Measurements from ENCODE around the gene DLG1. TPM values are rescaled to one million over a fixed set of nuclear protein-coding genes. Genes with fewer than 3 reads are reported as not detected.
"Not testable (repeated sequence)": the region's sequence is repeated elsewhere in the genome, so short reads cannot be mapped to it uniquely, and the experiment has no call there.

The DLG1 gene
- total RNA-seq, 1 donor from 2014 or later = 85.0 TPM

DNA sequence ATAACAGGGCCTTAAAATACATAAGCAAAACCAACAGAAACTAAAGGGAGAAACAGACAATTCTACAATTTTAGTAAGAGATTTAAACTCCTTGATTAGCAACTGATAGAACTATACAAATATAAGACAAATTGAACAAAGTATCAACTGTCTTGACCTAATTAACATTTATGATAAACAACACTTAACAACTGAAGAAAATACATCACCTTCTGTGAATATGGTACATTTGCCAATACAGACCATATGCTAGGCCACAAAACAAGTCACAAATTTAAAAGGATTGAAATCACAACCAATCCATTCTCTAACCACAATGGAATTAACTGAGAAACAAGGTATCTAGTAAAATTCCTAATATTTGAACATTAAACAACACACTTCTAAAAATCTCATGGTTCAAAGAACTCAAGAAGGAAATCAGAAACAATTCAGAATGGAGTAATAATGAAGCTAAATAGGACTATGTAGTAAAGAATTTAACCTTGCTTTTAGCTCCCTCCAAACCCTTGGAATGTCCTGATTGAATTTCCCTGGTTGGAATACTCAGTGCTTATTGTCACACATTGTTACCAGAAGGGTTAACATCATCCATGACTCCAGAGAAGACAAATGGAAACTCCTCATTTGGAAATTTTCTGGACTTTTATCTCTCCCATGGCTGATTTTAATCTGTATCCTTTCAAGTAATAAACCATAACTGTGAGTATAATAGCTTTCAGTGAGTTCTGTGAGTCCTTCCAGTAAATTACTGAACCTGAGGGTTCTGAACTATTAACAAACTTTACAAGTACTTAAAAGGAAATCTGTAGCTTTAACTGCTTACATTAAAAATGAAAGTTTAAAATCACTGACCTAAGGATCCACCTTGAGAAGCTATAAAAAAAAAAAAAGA is 88.8 kb downstream of the DLG1 start:
- no peak overlapping the region for H3K4me3 Mint-ChIP-seq
- peaks cover 6% of the 10 kb centered on the region for H3K4me1 Mint-ChIP-seq (ENCODE audit: low read depth)
- no peaks in the 10 kb centered on the region for H3K27me3 Mint-ChIP-seq (ENCODE audit: insufficient read depth)
- H3K9me3 Mint-ChIP-seq = no peaks in the 10 kb centered on the region
- no peak for DNase-seq (ENCODE audit: low spot score)
- peaks cover 2% of the 10 kb centered on the region for H3K36me3 Mint-ChIP-seq (ENCODE audit: low read depth)
- intact Hi-C loops (cut with micrococcal nuclease) = no loop called here
- H3K27ac Mint-ChIP-seq = no peak overlapping the region

DNA sequence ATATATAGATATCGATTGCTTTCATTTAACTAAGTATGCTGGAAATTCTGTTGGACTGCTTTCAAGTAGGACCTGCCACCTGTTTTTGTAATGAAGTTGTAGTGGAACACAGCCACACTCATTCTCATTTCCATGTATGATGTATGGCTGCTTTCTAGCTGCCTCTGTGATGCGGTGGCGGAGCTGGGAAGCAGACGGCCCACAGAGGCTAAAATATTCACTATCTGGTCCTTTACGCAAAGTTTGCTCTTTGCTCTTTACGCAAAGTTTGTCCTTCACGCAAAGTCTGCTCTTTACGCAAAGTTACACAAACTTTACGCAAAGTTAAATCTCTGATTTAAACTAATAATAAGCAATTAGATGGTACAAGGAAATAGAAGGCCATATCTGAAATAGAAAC is 91.5 kb downstream of the DLG1 start:
- Mint-ChIP-seq H3K27me3 (ENCODE audit: insufficient read depth) (no peaks in the 10 kb centered on the region), H3K4me1 (ENCODE audit: low read depth) (peaks cover 18% of the 10 kb centered on the region), H3K9me3 (no peaks in the 10 kb centered on the region), H3K27ac (no peak overlapping the region), H3K4me3 (no peak overlapping the region), H3K36me3 (ENCODE audit: low read depth) (peaks cover 2% of the 10 kb centered on the region)
- intact Hi-C loops (cut with micrococcal nuclease) = no loop called here
- no peak for DNase-seq (ENCODE audit: low spot score)

DNA sequence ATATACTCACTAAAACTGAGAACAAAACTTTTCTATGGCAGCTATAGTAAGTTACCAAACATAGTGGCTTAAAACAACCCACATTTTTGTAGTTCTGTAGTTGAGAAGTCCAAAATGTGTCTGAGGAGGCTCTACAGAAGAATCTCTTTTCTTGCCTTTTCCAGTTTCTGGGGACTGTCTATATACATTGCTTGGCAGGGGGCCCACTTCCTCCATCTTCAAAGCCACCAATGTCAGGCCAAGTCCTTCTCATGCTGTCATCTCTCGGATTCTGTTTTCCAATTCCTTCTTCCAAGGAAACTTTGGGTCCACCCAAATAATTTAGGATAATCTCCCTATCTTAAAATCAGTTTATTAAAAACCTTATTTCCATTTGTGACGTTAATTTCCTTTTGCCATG is 92.7 kb downstream of the DLG1 start:
- no peaks in the 10 kb centered on the region for H3K9me3 Mint-ChIP-seq
- H3K27ac Mint-ChIP-seq = no peak overlapping the region
- peaks cover 18% of the 10 kb centered on the region for H3K4me1 Mint-ChIP-seq (ENCODE audit: low read depth)
- no peak overlapping the region for H3K4me3 Mint-ChIP-seq
- intact Hi-C loops (cut with micrococcal nuclease) = no loop called here
- DNase-seq (ENCODE audit: low spot score) = no peak
- H3K27me3 Mint-ChIP-seq (ENCODE audit: insufficient read depth) = no peaks in the 10 kb centered on the region
- H3K36me3 Mint-ChIP-seq (ENCODE audit: low read depth) = peaks cover 2% of the 10 kb centered on the region

DNA sequence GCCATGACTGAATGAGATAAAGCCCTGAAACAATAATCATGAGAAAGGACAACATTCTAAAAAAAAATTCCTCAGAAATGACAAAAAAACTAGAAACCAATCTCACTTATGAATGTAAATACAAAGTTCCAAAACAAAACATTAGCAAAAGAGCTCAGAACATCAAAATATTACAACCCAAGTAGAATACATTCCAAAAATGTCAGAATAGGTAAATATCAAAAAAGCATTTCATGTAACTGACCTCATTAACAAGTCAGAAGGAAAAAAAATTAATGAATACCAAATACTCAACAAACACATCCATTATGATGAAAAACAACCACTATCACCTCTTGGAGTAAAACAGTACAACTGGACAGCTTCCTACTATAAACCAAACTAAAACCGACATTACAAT is 93.1 kb downstream of the DLG1 start:
- Mint-ChIP-seq H3K36me3 (ENCODE audit: low read depth) (peaks cover 2% of the 10 kb centered on the region), H3K27ac (no peak overlapping the region), H3K4me3 (no peak overlapping the region), H3K4me1 (ENCODE audit: low read depth) (peaks cover 18% of the 10 kb centered on the region), H3K9me3 (no peaks in the 10 kb centered on the region), H3K27me3 (ENCODE audit: insufficient read depth) (no peaks in the 10 kb centered on the region)
- intact Hi-C loops (cut with micrococcal nuclease) = no loop called here
- DNase-seq (ENCODE audit: low spot score) = no peak

DNA sequence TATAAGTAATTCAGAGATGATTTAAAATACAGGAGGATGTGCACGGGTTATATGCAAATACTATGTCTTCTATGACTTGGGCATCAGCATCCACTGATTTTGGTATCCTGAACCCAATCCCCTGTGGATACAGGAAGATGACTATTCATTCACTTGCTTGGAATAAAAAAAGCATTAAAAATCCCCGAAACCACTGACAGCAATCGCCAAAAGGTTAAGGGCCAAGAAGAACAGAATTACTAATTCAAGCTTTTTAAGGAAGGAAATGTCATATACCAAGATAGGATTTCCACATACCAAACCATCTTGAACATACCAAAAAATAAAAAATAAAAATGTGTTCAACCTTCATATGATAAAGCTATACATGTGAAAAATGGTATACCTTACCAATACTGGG is 93.7 kb downstream of the DLG1 start:
- H3K27me3 Mint-ChIP-seq (ENCODE audit: insufficient read depth) = no peaks in the 10 kb centered on the region
- peaks cover 18% of the 10 kb centered on the region for H3K4me1 Mint-ChIP-seq (ENCODE audit: low read depth)
- peaks cover 2% of the 10 kb centered on the region for H3K36me3 Mint-ChIP-seq (ENCODE audit: low read depth)
- no peak for DNase-seq (ENCODE audit: low spot score)
- H3K27ac Mint-ChIP-seq = no peak overlapping the region
- no peak overlapping the region for H3K4me3 Mint-ChIP-seq
- H3K9me3 Mint-ChIP-seq = no peaks in the 10 kb centered on the region
- intact Hi-C loops (cut with micrococcal nuclease) = no loop called here

DNA sequence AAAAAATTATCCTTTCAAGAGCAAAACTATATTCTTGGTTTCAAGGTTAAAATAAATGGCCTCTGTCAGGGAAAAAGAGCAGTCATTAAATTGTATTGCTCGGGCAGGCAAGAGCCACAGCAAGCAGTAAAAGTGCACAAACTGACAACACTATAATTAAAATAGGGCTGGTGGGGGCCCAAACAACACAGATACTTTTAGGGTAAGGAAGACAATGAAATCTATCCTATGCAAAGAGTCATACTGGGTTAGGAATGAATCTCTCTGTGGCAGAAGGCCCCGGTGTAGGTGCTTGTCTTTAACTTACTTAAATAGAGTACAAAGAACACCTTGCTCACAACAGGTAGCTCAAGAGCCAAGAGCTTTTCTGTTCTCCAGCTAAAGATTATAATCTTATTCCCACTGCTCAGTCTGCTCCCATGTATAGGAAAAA is 94.7 kb downstream of the DLG1 start:
- intact Hi-C loops (cut with micrococcal nuclease) = no loop called here
- no peak for DNase-seq (ENCODE audit: low spot score)
- Mint-ChIP-seq H3K27ac (no peak overlapping the region), H3K36me3 (ENCODE audit: low read depth) (peaks cover 2% of the 10 kb centered on the region), H3K4me1 (ENCODE audit: low read depth) (peaks cover 18% of the 10 kb centered on the region), H3K27me3 (ENCODE audit: insufficient read depth) (no peaks in the 10 kb centered on the region), H3K9me3 (no peaks in the 10 kb centered on the region), H3K4me3 (no peak overlapping the region)

DNA sequence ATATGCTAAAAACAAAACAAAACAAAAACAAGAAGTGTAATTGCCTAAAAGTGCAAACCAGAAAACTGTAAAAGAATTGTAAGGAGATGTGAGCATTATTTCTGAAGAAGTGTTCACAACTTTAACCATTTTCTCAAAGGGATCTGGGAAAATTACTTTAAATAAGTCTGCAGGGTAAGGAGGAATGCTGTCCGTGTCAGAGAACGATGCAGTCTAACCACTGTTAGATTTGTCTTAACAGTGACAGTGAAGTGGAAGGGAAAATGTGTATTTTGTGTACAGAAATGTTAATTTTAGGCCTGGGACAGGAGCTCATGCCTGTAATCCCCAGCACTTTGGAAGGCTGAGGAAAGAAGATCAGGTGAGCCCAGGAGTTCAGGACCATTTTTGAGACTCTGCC is 95.7 kb downstream of the DLG1 start:
- no peaks in the 10 kb centered on the region for H3K27me3 Mint-ChIP-seq (ENCODE audit: insufficient read depth)
- no peak for DNase-seq (ENCODE audit: low spot score)
- no peak overlapping the region for H3K4me3 Mint-ChIP-seq
- H3K36me3 Mint-ChIP-seq (ENCODE audit: low read depth) = peaks cover 2% of the 10 kb centered on the region
- H3K27ac Mint-ChIP-seq = no peak overlapping the region
- no peaks in the 10 kb centered on the region for H3K9me3 Mint-ChIP-seq
- peaks cover 18% of the 10 kb centered on the region for H3K4me1 Mint-ChIP-seq (ENCODE audit: low read depth)
- intact Hi-C loops (cut with micrococcal nuclease) = no loop called here

DNA sequence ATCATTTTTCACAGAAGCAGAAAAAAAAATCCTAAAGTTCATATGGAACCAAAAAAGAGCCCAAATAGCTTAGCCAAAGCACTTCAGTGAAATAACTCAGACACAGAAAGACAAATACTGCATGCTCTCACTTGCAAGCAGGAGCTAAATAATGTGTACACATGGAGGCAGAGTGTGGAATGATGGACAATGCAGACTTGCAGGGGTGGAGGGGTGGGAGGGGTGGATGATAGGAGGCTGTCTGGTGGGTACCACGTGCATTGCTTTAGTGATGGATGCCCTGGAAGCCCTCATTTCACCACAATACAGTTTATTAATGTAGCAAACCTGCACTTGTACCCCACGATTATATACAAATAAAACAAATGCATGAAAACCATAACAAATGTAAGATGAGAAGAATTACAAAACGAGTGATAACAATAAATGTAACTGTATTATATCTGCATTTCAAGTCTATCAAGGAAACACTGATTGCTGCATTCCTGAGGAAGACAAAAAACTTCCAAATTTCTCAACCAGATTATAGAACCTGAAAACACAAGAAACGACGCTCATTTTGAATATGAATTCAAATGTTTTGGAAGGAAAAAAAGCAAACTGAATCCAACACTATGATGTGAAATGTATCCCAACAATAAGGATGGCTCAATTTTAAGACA is 96.5 kb downstream of the DLG1 start:
- H3K4me3 Mint-ChIP-seq = no peak overlapping the region
- no peak overlapping the region for H3K27ac Mint-ChIP-seq
- H3K27me3 Mint-ChIP-seq (ENCODE audit: insufficient read depth) = no peaks in the 10 kb centered on the region
- DNase-seq (ENCODE audit: low spot score) = no peak
- intact Hi-C loops (cut with micrococcal nuclease) = no loop called here
- H3K9me3 Mint-ChIP-seq = no peaks in the 10 kb centered on the region
- H3K4me1 Mint-ChIP-seq (ENCODE audit: low read depth) = peaks cover 18% of the 10 kb centered on the region
- peaks cover 2% of the 10 kb centered on the region for H3K36me3 Mint-ChIP-seq (ENCODE audit: low read depth)

DNA sequence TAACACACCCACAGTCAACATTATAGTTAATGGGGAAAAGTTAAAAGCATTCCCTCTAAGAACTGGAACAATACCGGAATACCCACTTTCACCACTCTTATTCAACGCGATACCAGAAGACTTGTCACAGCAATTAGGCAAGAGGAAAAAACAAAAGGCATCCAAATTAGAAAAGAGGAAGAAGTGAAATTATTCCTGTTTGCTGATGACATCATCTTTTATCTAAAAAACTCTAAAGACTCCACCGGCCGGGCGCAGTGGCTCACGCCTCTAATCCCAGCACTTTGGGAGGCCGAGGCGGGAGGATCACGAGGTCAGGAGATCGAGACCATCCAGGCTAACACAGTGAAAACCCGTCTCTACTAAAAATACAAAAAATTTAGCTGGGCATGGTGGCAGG is 97.6 kb downstream of the DLG1 start:
- H3K4me3 Mint-ChIP-seq; H3K27ac Mint-ChIP-seq; H3K9me3 Mint-ChIP-seq; H3K36me3 Mint-ChIP-seq (ENCODE audit: low read depth); intact Hi-C loops (cut with micrococcal nuclease); DNase-seq (ENCODE audit: low spot score); H3K27me3 Mint-ChIP-seq (ENCODE audit: insufficient read depth): not testable (repeated sequence)
- H3K4me1 Mint-ChIP-seq (ENCODE audit: low read depth) = peaks cover 18% of the 10 kb centered on the region

DNA sequence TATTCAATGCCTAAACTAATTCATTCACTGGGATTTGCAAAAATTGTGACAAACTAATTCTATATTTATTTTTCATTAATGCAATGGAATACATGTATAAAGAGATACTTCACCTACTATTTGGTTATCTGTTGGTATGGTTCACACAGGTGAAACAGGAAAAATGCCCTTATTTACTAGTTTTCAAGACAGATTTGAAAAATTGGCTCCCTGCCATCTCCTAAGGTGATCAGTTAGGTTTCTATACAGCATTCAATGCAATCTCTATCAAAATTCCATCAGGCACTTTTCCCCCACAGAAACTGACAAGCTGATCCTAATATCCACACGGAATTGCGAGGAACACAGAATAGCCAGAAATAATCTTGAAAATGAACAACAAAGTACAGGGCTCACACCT is 101.1 kb downstream of the DLG1 start:
- Mint-ChIP-seq H3K27me3 (ENCODE audit: insufficient read depth) (no peaks in the 10 kb centered on the region), H3K36me3 (ENCODE audit: low read depth) (peaks cover 2% of the 10 kb centered on the region), H3K4me3 (no peak overlapping the region), H3K4me1 (ENCODE audit: low read depth) (no peaks in the 10 kb centered on the region), H3K27ac (no peak overlapping the region), H3K9me3 (no peaks in the 10 kb centered on the region)
- intact Hi-C loops (cut with micrococcal nuclease) = no loop called here
- no peak for DNase-seq (ENCODE audit: low spot score)

DNA sequence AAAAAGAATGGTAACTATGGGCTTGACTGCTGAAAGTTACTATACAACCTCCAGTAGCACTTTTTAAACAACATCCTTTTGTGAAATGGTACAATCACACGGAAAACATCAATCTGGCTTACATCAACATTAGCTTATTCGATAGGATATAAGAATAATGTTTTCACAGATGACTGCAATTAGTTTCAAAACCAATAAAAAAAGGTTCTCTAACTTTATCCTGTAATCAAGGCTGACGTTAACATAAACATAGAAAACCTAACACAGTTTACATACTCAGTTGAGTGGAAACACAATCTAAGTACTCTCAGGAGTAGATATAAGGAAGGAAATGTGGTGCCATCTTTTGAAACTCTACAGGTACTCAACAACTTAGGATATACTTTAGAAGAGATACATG is 102.2 kb downstream of the DLG1 start:
- Mint-ChIP-seq H3K9me3 (no peaks in the 10 kb centered on the region), H3K36me3 (ENCODE audit: low read depth) (peaks cover 2% of the 10 kb centered on the region), H3K27ac (no peak overlapping the region), H3K27me3 (ENCODE audit: insufficient read depth) (no peaks in the 10 kb centered on the region), H3K4me1 (ENCODE audit: low read depth) (no peaks in the 10 kb centered on the region), H3K4me3 (no peak overlapping the region)
- intact Hi-C loops (cut with micrococcal nuclease) = no loop called here
- no peak for DNase-seq (ENCODE audit: low spot score)

DNA sequence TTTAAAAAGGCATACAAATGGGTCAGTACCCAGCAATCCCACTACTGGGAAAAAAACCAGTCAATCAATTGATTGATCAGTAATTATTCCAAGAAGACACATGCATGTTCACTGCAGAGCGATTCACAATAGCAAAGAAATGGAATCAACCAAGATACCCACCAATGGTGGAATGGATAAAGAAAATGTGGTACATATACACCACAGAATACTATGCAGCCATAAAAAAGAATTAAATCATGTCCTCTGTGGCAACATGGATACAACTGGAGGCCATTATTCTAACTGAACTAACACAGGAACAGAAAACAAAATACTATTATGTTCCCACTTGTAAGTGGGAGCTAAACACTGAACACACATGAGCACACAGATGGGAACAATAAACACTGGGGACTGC is 103.1 kb downstream of the DLG1 start:
- Mint-ChIP-seq H3K36me3 (ENCODE audit: low read depth) (peaks cover 2% of the 10 kb centered on the region), H3K27ac (no peak overlapping the region), H3K9me3 (no peaks in the 10 kb centered on the region), H3K27me3 (ENCODE audit: insufficient read depth) (no peaks in the 10 kb centered on the region), H3K4me3 (no peak overlapping the region), H3K4me1 (ENCODE audit: low read depth) (peaks cover 1% of the 10 kb centered on the region)
- intact Hi-C loops (cut with micrococcal nuclease) = no loop called here
- DNase-seq (ENCODE audit: low spot score) = no peak

DNA sequence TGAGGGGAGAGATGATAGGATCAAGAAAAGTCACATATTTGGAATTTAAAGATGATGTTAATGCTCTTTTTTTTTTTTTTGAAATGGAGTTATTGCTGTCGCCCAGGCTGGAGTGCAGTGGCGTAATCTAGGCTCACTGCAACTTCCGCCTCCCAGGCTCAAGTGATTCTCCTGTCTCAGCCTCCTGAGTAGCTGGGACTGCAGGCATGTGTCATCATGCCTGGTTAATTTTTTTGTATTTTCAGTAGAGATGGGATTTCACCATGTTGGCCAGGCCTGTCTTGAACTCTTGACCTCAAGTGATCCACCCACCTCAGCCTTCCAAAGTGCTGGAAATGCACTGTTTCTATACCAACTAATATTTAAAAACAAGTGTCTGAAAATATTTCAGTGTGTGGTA is 104.7 kb downstream of the DLG1 start:
- H3K9me3 Mint-ChIP-seq; H3K27me3 Mint-ChIP-seq (ENCODE audit: insufficient read depth); DNase-seq (ENCODE audit: low spot score); H3K27ac Mint-ChIP-seq; H3K36me3 Mint-ChIP-seq (ENCODE audit: low read depth); intact Hi-C loops (cut with micrococcal nuclease); H3K4me3 Mint-ChIP-seq: not testable (repeated sequence)
- H3K4me1 Mint-ChIP-seq (ENCODE audit: low read depth) = peaks cover 13% of the 10 kb centered on the region

Measured in activated T-helper 1 cell treated with anti-CD3 and anti-CD28 coated beads, Interleukin-12 subunit alpha, Interleukin-12 subunit beta, Interleukin-2, Interleukin-4 antibody, amounts not matched to agents 30 ng/mL and 10 ng/mL and 1 ng/mL, durations not matched to agents 14 hours and 24 hours and 36 hours (primary cell).